Stimulated activated CD4-positive, alpha-beta T cell treated with anti-CD3 and anti-CD28 coated beads, Interleukin-12 subunit alpha, Interleukin-12 subunit beta, amount 100 ng/mL, for 4 hours (primary cell): Measurements from ENCODE around the gene PRCC.
A peak's percentile ranks its signal among the peaks of the same experiment; 100 is the strongest.

Experiments used
- DNase-seq: peaks from one replicate; pipeline ENCODE4 v3.0.0-alpha.2; 2020

PRCC gene

GRCh38 chr1:156766298-156767100 lies 836 bp upstream of the PRCC start:
- no peak for DNase-seq

- peak; percentile 40 for DNase-seq
These were observed 707 bp downstream of the PRCC start for GRCh38 chr1:156767879-156768604.

GRCh38 chr1:156768610-156769295 lies 1.4 kb downstream of the PRCC start:
- no peak for DNase-seq

GRCh38 chr1:156772222-156772621 lies 4.9 kb downstream of the PRCC start:
- no peak for DNase-seq

GRCh38 chr1:156772728-156773497 lies 5.6 kb downstream of the PRCC start:
- DNase-seq = no peak

- DNase-seq = no peak
These were observed 6.3 kb downstream of the PRCC start for GRCh38 chr1:156773607-156774006.

- no peak for DNase-seq
These were observed 8.5 kb downstream of the PRCC start for GRCh38 chr1:156775799-156776198.

- no peak for DNase-seq
These were observed 9.6 kb downstream of the PRCC start for GRCh38 chr1:156776942-156777341.

GRCh38 chr1:156777573-156777972 lies 10.2 kb downstream of the PRCC start:
- DNase-seq = no peak

GRCh38 chr1:156781585-156782186 lies 14.4 kb downstream of the PRCC start:
- DNase-seq = no peak

- DNase-seq = no peak
These were observed 18.1 kb downstream of the PRCC start for GRCh38 chr1:156785458-156785857.

- DNase-seq = no peak
These were observed 19.3 kb downstream of the PRCC start for GRCh38 chr1:156786640-156787039.

GRCh38 chr1:156788136-156788535 lies 20.8 kb downstream of the PRCC start:
- DNase-seq = no peak

GRCh38 chr1:156789621-156790318 lies 22.4 kb downstream of the PRCC start:
- no peak for DNase-seq

- no peak for DNase-seq
These were observed 27.4 kb downstream of the PRCC start for GRCh38 chr1:156794506-156795373.

GRCh38 chr1:156795374-156795733 lies 28.0 kb downstream of the PRCC start:
- no peak for DNase-seq

- no peak for DNase-seq
These were observed 28.5 kb downstream of the PRCC start for GRCh38 chr1:156795787-156796186.

- no peak for DNase-seq
These were observed 29.2 kb downstream of the PRCC start for GRCh38 chr1:156796340-156797097.

GRCh38 chr1:156797212-156797871 lies 30.0 kb downstream of the PRCC start:
- DNase-seq = no peak
